RCC 7860 (cell line): ENCODE results near the gene RNU11.
"Not testable (repeated sequence)": the region's sequence is repeated elsewhere in the genome, so short reads cannot be mapped to it uniquely, and the experiment has no call there.

ENCODE experiments used
- DNase-seq: peaks from one replicate; pipeline ENCODE4 v3.0.0-alpha.2; 2015; ENCODE audit warnings: low spot score
- FAIRE-seq: peaks from 2 replicates; lab custom pipeline; 2012; peaks lifted over from hg19 to GRCh38; lab: Jason Lieb, UNC

The RNU11 gene

DNA sequence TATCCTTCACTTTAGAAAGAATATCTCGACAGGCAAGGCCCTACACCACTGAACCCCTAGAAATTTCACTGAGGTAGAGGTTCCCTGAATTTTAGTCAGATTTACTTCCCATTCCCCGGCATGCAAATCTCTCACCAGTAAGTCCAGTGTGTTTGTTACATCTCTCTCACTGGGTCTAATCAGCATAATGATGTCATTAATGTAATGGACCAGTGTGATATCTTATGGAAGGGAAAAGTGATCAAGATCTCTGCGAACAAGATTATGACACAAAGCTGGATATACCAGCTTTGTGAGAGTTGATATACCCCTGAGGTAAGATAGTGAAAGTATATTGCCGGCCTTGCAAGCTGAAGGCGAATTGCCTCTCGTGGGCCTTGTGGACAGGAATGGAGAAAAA is 7.9 kb downstream of the RNU11 start:
- FAIRE-seq (no peak), DNase-seq (no peak)

DNA sequence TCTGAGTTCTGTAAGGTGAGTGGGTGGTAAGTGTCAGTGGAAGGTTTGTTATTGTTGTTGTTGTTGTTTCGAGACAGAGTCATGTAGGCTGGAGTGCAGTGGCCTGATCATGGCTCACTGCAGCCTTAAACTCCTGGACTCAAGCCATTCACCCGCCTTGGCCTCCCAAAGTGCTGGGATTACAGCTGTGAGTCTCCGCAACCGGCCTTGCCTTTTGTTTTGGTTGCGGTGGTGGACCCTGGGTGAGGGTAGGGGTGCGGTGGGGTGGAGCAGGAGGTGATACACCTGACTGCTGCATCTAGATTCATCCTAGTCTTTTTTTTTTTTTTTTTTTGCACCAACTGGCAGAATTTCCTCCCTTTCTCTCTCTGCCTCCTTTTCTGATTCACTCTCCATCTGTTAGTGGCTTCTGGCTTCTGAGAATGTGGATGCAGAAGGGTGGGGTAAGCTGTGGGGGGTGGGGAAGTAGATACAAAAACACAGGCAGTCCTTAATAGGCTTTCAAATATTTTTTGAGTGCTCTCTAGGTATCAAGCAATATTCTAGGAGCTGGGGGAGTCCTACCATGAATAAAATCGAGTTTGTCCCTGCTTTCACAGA is 15.6 kb downstream of the RNU11 start:
- DNase-seq (no peak), FAIRE-seq (no peak)

DNA sequence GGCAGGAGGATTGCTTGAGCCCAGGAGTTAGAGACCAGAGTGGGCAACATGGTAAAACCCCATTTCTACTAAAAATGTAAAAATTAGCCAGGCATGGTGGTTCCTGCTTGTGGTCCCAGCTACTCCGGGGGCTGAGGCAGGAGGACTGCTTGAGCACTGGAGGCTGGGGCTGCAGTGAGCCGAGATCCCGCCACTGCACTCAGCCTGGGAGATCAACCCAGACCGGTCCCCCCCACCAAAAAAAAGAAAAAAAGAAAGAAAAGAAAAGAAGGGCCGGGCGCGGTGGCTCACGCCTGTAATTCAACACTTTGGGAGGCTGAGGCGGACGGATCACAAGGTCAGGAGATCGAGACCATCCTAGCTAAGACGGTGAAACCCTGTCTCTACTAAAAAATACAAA is 18.4 kb downstream of the RNU11 start:
- FAIRE-seq, result no peak

DNA sequence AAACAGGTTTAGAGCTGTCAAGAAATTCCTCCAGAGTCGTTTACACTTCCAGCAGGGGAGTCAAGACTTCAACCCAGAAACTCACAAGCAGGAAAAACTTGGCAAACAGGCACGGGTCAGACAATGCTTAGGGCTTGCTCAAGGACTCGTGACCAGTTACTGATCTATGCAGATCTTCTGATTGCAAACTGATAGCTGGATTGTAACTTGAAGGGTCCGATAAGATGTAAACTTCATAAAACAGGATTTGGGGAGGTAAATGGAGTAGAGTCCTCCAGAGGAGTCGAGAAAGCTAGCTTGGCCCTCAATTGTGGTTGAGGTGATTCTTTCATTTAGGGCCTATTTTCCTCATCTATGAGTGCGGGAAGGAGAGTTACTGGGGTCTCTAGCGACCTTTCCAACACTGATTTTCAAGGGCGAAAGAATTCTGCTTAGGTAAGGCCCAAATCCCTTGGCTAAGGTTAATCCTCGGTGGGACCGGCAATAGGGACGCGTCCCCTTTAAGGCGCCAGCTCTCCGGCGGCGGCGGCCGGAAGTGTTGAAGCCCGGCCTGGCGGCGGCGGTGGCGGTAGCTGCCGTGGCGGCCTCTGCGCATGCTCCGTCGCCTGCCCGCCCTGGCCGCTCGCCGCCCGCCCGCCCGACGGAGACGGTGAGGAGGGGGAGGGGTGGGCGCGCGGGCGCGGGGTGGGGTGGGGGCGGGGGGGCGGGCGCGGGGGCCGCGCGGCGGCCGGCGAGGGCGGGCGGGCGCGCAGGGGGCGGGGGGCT is 20.0 kb downstream of the RNU11 start, which contains the start of gene GMEB1:
Gene GMEB1 (plus strand): TSS at position 594 of the 765 bp plus-strand sequence. CDS start 14,829 bp downstream, outside the sequence.
- DNase-seq (peak; percentile 79), FAIRE-seq (no peak)

More for the DNA sequence above, 18.4 kb downstream of the RNU11 start:
- DNase-seq, result no peak

DNA sequence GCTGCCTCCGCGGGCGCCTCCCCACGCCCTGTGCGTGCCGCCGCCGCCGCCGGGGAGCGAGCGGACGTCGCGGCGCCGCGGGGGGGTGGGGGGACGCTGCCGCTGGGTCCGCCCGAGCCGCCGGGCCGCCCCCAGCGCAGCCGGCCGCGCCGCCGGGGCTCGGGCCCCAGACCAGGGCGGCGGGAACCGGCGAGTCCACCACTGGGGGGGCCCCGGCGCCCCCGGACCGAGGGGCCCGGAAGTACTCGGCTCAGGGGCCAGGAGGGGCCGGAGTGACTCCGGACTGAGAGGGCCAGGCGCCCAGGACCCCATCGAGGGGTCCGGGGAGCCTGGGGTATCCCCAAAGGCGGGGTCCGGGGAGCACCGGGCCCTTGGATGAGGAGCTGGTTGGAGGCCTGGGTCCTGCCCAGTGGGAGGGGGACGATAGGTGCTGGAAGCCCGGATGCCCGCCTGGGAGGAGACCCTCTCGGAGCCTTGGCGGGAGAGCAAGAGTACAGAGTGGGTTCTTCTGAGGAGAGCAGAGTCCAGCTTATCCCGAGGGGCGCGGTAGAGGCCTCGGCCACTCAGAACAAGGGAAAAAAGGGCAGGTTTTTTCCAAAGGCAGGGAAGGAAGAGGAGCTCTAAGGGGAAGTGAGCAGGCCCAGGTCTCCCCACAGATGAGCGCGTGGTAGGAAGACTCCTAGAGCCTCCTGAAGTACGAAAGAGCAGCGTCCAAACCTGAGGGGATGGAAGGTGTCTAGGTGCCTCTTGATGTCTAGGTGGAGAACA is 20.7 kb downstream of the RNU11 start:
- FAIRE-seq (no peak), DNase-seq (peak; percentile 7)

DNA sequence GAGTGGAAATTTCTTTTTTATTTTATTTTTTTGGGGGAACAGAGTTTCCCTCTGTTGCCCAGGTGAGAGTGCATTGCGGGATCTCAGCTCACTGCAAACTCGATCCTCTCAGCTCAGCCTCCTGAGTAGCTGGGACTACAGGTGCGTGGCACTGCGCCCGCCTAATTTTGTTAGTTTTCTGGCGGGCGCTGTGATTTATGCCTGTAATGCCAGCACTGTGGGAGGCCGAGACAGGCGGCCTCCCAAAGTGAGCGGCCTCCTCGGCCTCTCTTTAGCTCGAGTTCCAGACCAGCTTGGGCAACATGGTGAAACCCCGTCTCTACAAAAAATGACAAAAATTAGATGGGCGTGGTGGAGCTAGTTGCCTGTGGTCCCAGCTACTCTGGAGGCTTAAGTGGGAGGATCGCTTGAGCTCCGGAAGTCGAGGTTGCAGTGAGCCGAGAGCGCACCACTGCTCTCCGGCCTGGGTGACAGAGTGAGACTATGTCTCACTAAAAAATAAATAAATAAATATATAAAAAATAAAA is 22.9 kb downstream of the RNU11 start:
- FAIRE-seq (no peak), DNase-seq (no peak)

DNA sequence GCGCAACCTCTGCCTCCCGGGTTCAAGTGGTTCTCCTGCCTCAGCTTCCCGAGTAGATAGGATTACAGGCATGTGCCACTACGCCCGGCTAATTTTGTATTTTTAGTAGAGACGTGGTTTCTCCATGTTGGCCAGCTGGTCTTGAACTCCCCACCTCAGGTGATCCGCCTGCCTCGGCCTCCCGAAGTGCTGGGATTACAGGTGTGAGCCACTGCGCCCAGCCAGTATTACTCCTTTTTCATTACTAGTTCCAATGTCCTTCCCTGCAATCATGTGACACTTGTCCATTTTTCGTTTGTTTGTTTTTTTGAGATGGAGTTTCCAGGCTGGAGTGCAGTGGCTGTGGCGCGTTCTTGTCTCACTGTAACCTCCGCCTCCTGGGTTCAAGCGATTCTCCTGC is 24.6 kb downstream of the RNU11 start:
- not testable (repeated sequence) for DNase-seq, FAIRE-seq

DNA sequence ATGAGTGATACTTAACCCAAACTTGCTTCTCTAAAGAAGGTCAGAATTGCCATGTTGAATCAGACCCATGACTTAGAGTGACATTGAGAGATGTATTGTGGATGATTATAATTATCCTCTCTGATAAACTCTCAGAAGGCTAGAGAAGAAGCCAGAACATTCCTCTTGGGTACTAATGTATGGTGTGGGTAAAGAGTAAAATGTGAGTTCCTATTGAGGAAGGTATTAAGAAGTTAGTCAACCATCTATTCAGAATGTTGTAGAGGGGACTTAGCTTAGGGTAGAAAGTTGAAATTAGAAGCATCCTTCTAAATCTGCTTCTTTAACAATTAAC is 27.5 kb downstream of the RNU11 start:
- no peak for FAIRE-seq
- no peak for DNase-seq

DNA sequence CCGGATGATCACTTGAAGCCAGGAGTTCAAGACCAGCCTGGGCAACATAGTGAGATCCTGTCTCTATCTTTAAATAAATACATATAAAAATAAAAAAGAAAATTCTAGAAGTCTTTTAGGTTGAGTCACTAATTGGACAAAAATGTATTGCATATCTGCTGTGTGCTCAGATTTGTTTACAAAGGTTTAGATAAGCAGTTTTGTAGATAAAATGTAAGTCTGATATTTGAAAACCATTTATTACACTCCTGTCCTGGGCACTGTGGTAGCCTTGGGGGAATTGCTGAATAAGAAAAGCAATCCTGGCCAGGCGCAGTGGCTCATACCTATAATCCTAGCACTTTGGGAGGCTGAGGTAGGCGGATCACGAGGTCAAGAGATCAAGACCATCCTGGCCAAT is 31.8 kb downstream of the RNU11 start:
- DNase-seq, result no peak
- no peak for FAIRE-seq

DNA sequence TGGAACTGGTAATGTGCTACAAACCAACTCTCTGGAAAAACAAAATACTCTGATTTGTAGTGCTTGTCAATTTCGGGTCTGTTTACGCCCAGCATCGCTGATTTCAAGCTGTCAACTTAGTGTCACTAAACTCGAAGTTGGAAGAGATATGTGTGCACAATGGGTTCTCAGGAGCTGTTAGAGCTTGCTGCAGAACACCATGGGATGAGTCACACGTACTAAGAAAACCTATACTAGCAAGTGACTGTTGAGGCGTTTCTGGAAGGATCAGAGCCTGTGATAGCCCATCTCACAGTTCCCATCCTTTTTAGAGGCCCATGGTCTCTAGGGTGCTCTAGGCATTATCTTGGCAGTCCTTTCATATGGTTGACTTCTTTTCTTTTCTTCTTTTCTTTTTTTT is 34.4 kb downstream of the RNU11 start:
- FAIRE-seq, result no peak
- no peak for DNase-seq

DNA sequence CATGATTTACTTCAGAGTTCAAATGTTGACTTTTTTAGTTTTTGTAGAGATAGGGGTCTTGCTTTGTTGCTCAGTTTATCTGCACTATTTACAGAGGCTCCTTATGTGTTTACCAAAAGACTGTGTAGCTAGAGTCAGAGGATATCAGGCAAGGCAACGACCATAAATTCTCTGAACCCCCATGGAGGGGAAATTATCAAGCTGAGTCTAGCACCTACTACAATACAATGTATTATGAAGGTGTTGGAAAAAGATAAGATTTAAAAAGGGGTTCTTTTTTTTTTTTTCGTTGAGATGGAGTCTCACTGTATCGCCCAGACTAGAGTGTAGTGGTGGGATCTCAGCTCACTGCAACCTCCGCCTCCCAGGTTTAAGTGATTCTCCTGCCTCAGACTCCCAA is 36.5 kb downstream of the RNU11 start:
- no peak for FAIRE-seq

DNA sequence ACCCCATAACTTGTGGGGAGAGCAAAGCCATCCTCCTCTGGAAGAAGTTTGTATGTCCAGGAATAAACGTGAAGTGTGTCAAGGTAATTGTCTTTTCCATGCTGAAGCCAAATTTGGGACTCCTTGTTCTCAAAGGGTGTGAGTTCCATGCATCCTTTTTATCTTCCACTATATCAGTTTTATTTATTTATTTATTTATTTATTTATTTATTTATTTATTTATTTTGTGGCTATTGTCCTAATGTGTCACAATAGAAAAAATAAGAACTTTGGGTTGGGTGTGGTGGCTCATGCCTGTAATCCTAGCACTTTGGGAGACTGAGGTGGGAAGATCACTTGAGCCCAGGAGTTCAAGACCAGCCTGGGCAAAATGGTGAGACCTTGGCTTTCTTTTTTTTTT is 43.2 kb downstream of the RNU11 start:
- DNase-seq, FAIRE-seq: not testable (repeated sequence)

More for the DNA sequence above, 36.5 kb downstream of the RNU11 start:
- no peak for DNase-seq
